ENCODE data around the gene PSMB11.
A peak's percentile ranks its signal among the peaks of the same experiment; 100 is the strongest.
"Not testable (repeated sequence)": the region's sequence is repeated elsewhere in the genome, so short reads cannot be mapped to it uniquely, and the experiment has no call there.

PSMB11 gene, protein sequence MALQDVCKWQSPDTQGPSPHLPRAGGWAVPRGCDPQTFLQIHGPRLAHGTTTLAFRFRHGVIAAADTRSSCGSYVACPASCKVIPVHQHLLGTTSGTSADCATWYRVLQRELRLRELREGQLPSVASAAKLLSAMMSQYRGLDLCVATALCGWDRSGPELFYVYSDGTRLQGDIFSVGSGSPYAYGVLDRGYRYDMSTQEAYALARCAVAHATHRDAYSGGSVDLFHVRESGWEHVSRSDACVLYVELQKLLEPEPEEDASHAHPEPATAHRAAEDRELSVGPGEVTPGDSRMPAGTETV

DNA sequence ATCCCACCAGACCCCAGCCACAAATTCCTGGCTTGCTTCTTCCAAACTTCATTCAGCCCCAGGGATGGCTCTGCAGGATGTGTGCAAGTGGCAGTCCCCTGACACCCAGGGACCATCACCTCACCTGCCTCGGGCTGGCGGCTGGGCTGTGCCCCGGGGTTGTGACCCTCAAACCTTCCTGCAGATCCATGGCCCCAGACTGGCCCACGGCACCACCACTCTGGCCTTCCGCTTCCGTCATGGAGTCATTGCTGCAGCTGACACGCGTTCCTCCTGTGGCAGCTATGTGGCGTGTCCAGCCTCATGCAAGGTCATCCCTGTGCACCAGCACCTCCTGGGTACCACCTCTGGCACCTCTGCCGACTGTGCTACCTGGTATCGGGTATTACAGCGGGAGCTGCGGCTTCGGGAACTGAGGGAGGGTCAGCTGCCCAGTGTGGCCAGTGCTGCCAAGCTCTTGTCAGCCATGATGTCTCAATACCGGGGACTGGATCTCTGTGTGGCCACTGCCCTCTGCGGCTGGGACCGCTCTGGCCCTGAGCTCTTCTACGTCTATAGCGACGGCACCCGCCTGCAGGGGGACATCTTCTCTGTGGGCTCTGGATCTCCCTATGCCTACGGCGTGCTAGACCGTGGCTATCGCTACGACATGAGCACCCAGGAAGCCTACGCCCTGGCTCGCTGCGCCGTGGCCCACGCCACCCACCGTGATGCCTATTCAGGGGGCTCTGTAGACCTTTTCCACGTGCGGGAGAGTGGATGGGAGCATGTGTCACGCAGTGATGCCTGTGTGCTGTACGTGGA is at the start of gene PSMB11:
Gene PSMB11 (plus strand): TSS at position 51 of the 804 bp plus-strand sequence. CDS start 14 bp downstream, at position 65.
- DNase-seq (ENCODE audit: low read depth): no peak

DNA sequence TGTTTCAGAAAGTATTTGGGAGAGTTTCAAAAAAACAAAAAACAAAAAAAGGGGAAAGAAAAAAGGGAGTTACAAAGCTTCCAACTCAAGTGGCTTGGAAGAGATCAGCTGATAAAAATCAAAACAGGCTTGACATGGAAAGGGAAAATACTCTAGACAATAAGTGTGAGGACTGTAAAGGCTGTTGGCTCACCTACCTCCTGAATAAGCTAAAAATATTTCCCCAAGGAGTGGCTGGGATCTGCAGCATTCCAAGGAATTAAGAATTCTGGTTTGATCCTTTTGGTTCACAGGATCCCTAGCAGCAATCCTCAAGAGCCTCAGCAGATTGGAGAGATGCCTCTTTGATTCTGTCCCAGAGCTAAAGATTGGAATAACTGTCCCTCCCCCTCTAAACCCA is 48.5 kb upstream of the PSMB11 start:
- no peak for DNase-seq (ENCODE audit: low read depth)

DNA sequence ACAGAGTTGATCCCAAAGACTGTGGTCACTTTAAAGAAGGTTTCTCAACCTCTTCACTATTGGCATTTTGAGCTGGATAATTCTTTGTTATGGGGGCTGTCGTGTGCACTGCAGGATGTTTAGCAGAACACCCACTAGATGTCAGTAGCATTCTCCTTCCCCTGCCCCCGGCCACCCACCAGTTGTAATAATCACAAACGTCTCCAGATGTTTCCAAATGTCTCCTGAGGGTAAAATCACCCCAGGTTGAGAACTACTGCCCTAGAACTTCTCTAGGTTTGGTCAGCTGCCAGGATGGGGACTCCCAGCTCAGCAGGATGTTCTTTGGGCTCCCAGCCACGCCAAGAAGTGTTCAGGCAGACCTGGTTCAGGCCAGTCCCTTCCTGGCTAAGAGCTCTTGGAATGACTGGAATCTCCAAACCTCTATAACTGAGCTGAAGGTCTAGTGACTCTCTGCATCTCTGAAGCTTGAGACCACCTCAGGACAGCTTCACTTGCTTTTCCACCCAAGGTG is 47.2 kb upstream of the PSMB11 start:
- DNase-seq (ENCODE audit: low read depth): no peak

DNA sequence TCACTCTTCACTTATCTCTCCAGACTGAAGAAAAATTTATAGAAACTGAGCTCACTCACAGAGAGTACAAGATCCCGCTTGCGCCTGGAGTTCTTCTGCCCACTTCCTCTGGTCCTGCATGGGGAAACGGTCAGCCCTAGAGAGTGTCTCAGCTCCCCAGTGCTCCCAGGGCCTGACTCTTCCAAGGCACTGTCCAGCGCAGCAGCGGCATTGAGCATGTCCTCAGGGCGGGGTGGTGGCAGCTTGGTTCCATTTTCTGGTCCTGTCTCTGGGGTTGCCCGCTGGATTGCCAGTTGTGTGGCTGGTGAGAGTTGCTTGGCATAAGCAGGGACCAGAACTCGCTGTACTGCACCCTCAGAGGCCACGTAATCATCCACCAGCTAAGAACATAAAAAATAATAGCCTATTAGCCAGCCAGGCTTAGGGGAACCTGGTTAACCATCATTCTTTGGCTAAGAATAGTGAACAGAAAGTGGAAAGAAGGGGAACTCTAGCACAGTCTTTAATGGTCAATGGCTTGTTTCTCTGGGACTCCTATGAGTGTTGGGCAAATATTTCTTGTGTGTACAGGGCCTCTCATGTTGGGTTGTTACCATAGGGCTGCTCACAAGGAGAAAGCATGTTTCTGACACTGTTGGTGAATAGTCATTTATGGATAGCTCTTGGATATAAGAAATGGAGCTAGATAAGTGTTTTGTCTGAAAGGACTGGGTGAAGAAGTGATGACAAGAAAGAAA is 46.0 kb upstream of the PSMB11 start:
- no peak for DNase-seq (ENCODE audit: low read depth)

DNA sequence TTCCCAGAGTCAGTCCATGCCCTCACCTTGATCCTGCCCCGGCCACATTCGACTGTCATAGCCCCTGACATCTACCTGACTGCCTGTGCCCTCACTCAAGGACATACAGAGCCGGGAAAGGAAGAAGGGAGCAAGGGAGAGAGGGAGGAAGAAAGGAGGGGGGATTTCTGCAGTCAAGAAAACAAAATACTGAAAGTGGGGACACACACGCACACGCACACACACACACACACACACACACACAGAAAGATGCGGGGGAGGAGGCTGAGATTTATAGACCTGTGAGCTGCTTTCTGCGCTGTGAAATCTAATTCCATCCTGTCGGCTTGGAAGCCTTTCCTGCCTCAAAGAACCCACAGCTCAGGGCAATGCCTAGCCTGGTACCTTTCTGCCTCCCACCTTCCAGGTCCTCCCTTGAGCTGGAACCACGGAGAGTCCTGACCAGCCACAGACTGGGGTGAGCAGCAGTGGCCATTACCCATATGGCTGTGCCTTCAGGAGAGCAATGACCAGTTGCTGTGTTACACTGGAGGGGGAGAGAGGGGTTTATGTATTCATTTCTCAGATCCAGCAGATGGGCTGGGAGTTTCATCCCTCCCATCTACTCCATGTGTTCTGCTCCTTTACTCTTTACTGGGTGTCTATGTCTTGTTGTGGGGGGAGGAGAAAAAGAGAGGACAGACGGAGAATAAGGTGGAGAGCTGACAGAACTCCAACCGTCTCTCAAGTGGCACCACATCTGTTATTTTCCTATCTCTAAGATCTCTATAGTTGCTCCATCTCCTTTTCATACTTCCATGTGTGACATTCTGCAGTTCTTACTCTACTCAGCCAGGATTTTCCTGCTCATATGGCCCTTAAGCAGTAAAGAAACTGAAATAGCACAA is 45.0 kb upstream of the PSMB11 start:
- no peak for DNase-seq (ENCODE audit: low read depth)

DNA sequence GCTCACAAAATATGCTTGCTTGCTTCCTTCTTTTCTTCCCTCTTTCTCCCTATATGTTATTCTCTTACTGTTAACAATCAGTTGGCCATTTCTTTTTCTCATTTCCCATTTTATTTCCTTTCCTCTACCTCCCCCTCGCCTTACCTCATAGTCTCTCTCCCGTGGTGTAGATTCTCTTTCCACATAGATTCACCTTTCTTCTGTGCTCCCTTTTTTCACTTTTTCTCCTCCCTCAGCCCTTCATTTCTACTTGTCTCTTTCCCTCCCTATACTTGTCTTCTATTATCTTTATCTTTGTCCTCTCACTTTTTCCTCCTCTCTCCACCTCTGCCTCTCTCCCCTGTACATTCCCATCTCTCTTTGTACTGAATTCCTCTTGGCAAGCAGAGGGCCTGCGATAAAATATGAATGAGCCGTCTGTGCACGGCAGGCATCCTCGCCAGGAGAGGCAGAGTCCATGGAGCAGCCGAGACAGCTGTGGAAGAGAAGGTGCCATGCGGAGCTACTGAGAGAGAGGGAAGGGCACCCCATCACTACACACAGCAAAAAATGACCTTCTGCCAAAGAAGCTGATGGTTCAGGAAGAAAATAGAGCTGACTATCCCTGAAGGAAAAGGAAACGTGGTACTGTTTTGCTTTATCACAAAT is 44.2 kb upstream of the PSMB11 start:
- no peak for DNase-seq (ENCODE audit: low read depth)

DNA sequence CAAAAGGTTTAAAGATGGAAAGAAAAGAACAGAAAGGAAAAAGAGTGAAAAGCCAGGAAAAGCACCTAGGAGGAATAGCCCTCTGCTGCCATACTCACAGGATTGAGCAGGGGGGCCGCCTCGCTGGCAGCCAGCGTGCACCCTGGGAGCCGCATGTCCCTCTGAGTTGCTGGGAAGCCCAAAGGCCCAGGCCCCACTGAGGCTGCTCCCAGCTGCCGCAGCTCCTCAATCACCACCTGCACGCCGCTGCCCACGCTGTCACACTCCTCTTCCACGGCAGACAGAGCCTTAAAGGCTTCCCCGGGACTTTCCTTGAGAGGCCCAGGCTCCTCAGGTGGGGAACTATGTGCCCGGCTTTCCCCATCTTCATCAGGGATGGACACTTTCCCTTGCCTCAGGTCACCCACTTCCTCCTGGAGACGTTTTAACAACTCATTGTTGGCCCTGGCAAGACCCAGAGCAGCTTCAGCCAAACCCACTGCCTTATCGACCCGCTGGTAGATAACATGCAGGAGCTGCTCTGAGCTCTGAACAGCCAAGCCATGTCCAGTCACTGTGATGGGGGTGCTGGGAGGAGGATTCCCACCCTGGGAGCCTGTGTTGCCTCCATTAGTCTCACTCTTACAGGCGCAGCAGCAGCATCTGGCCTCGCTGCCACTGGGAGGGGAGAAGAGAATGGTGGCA is 43.5 kb upstream of the PSMB11 start:
- DNase-seq (ENCODE audit: low read depth): no peak

DNA sequence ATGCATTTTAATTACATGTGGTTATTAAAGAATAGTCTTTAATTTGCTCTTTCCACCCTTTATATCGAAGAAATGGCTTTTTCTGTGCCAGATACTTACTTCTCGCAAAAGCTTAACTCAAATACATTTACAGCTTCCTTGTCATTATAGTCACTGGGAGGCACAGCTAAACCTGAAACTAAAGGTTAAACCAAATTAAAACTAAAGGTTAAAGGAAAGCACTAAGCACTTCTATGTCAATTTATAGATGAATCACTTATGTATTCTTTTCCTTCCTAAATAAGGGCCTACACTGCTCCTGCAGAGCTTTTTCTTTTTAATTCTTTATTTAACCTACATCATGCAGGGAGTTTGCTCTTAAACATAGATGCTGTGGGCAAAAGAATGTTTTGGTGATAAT is 41.2 kb upstream of the PSMB11 start:
- DNase-seq (ENCODE audit: low read depth): no peak

DNA sequence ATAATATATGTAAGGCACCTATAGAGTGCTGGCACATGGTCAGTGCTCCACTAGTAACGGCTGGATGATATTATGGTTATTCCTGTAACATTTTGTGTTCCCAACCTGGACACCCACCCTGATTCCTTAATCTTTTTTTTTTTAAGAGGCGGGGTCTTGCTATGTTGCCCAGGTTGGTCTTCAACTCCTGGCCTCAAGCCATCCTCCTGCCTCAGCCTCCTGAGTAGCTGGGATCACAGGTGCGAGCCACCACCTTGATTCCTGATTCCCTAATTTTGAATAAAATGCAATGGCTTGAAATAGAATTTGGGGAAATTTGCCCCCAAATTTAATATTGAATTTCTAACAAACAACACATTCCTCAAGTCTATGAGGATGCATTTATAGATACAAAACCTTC is 39.4 kb upstream of the PSMB11 start:
- DNase-seq (ENCODE audit: low read depth): no peak

DNA sequence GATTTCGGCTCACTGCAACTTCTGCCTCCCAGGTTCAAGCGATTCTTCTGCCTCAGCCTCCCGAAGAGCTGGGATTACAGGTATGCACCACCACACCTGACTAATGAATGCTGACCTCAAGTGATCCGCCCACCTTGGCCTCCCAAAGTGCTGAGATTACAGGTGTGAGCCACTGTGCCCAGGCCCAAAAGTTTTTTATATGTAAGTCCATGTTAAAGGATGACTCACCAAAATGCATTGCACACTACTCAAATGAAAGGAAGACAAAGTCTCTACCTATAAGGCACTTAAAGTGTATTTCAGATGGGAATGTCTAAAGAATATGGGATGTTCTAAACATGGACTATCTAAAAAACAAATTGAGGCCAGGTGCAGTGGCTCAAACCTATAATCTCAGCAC is 37.7 kb upstream of the PSMB11 start:
- DNase-seq (ENCODE audit: low read depth): not testable (repeated sequence)

DNA sequence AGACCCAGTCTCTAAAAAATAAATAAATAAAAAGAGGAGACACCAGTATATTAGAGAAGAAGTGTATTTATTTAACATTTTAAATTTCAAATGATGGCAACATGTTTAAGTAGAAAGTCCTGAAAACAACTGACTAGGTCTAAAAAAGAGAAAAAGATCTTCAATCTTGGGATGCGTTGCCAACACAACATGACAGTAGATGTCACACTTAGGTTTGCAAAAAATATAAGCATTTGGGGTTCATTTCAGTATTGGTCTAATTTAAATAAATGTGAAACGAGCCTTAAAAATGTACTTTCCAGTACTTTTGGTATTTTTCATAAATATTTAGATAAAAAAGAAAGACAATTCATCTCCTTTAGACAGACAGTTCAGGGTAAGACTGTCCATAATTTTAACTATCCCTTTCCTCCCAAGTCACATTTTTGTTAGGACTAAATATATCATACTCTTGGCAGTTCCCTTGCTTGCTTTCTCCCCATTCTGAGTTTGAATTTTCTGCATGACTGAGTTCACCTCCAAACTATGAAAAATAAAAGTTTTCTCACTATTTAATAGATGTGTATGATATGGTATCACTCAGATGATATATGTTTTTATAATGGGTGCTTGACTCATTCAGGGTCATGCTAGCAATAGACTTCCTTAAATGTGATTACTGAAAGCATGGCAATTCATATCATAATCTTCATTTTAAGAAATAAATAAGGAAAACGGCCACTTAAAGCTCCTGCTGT is 36.4 kb upstream of the PSMB11 start:
- DNase-seq (ENCODE audit: low read depth): no peak

DNA sequence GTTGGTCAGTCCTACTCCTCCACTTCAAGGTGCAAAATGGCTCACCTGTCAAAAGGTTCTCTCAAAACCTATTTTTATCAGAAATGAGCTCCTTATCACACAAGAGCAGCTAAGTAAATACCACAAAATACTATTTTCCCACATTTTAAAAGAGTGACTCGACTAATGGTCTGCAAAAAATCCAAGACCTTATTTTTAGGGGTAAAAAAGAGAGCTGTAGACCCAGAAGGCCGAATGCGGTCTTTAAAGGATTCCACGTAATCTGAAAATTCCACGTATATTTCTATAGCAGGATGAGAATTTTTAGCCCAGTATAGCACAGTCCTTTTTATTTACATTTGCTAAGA is 35.9 kb upstream of the PSMB11 start:
- DNase-seq (ENCODE audit: low read depth): no peak

DNA sequence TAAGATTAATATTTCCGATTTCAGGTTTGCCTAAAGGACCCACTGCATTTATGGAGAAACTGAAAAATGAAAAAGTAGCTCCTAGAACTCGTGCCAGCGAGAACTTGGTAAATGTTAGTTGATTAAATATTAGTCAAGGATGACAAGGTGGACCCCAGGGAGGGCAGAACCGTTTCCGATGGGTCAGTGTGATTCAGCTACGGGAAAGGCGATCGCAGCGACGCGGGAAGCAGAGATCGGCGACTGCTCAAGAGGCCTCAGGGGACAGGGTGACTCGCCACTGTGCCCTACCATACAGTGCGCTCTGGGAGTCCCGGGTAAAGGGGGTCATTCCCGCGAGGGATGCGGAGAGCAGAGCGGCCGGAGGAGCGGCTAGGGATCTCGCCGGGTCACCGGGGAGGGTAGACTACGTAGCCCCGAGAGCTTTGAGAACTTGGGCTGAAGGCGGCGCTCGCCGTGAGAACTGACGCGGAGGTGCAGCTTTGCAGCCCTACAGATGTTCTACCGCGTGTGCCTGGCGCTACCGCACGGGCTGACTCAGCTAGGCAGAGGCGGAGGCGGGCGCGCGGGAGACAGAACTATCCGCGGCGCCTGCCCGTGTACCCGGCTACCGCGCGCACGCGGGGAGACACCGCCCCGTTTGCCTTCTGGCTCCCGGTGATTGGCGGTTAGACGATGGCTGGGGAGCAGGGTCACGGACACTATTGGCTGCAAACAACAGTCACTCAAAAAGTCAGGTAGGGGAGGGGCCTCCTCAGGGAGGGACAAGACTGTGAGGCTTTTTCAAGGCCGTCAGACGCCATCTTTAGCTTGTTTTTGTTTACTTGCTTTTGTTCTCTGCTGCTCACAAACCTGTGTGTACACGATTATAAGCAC is 35.2 kb upstream of the PSMB11 start:
- DNase-seq (ENCODE audit: low read depth): peak; percentile 91

DNA sequence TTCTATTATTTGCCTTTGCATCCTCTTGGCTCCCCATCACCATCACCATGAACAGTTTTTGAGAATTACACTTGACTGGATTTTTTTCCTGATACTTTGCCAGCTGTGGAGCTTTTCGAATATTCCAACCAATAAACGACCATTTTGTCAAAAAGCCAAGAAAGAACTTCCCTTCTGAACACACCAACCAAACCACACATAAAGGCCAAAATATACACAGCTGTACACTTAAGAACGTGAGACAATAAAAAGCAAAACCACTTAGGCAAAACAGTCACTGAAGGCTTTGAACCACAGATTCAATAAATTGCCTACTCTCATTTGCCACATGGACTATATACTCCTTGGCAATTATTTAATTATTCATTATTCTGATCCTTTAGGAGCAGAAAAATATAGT is 33.2 kb upstream of the PSMB11 start:
- DNase-seq (ENCODE audit: low read depth): no peak

DNA sequence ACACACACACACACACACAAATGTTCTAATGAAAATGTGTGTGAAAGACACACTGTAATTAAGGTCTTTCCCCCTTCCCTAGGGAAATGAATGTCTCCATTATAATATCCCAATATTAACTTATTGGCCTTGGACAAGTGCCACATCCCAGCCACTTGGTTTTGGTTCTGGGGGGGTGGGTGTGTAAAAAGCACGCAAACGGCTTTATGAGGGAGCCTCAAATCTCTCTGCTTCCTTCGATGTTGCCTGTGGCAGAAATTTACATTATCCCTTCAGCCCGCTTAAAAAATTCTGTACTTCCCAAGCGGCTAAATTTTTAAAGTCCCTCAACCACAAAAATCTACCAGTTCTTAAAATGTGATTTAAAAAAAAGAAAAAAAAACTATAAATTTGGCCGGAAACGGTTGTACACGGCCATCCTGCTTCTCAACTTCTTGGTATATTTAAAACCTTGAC is 32.5 kb upstream of the PSMB11 start:
- no peak for DNase-seq (ENCODE audit: low read depth)

DNA sequence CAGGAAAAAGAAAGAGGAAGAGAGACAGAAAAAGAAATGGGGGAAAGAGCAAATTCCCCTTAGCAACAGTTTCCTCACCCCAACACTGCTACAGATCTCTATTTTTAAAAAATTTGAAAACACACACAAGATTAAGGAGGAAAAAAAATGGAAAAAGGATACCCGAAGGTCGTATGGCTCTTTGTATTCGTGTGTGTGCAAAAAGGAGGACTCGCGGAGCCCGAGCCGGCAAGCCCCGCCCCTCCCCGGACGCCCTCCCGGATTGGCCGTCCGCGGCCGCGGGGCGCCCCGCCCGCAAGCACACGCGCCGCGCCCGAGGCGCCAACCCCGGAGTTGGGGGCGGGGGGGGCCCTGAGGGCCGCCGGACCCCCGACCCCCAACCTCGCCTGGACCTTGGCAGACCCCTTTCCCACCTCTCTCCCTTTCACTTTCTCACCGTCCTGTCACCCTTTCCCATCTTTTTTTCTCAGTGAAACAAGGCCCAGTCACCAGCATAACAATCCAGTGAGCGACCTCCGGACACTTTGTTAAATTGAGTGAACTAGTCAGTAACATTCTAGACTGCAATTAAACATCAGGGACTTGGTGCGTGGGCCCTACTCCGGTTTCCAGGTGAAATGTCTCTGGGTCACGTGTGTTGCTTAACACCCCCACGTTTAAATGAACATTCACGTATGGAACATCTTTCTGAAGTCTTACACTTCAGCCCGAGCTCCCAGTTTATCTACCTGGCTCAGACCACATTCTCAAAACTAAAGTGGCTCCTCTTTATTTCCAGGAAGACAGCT is 31.9 kb upstream of the PSMB11 start, which contains the start of gene C14orf93:
Gene C14orf93 (minus strand): TSS at position 205 of the 788 bp plus-strand sequence. CDS start 11,120 bp downstream, outside the sequence.
- peak; percentile 53 for DNase-seq (ENCODE audit: low read depth)

DNA sequence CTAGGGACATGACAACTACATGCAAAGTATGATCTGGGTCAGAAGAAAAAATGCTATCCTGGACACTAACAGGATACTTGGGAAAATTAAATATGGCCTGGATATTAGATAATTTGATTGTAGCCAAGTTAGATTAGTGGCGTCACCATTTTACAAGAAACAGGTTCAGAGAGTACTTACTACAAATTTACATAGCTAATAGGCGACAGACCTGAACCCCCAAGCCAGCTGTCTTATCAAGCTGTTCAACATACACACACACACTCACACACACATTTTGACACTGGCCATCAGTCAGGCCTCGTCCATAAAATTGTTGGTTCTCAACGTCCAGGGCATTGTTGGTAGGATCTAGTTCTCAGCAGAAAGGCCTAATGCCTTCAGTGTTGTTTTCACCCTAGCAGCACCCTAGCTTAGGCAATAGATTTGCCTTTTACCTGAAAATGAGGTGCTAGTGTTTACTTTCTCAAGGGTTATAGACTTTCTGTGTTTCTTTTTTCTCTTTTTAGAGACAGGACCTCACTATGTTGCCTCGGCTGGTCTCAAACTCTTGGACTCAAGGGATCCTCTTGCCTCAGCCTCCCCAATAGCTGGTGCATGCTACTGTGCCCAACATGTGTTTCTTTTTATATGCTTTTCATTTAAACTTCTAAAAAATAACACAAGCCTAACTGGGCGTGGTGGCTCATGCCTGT is 28.8 kb upstream of the PSMB11 start:
- DNase-seq (ENCODE audit: low read depth): no peak
